ENCODE data around the gene GPC6. TPM values are rescaled to one million over a fixed set of nuclear protein-coding genes. Genes with fewer than 3 reads are reported as not detected.

GPC6 gene
- total RNA-seq, 2 donors from 2014 or later, result 3.4 to 5.3 TPM

DNA sequence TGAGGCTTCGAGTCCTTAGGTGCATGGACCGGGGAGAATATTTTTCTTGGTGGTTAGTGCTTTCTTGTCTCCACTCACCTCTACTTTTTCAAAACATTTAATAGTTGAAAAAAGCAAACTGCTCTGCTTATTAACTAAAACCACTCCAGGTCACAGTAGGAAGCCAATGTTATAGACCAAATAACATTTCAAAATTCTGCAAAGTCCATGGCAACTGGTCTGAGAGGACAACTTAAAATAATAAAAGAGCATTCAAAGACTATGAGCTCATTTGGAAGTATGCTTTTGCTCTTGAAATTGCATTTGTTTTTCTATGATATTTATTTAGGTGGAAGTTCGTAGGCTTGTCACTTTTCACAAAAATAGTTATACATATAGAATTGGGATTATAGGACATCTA lies 769.9 kb downstream of the GPC6 start:
- no peak for DNase-seq (ENCODE audit: low spot score)
- no peaks in the 10 kb centered on the region for H3K36me3 ChIP-seq
- no peaks in the 10 kb centered on the region for H3K4me1 ChIP-seq (replicated peaks)
- no peaks in the 10 kb centered on the region for H3K27me3 ChIP-seq (replicated peaks; ENCODE audit: insufficient read depth)
- WGBS, result 92% methylated on average over 3 of the region's 3 CpGs
- no peak overlapping the region for H3K4me3 ChIP-seq
- no peaks in the 10 kb centered on the region for H3K9me3 ChIP-seq
- intact Hi-C loops (cut with DNase I), result no loop called here
- no peak overlapping the region for H3K27ac ChIP-seq
- no peak for TF ChIP-seq POLR2A (IDR thresholded peaks at IDR 0.05)

DNA sequence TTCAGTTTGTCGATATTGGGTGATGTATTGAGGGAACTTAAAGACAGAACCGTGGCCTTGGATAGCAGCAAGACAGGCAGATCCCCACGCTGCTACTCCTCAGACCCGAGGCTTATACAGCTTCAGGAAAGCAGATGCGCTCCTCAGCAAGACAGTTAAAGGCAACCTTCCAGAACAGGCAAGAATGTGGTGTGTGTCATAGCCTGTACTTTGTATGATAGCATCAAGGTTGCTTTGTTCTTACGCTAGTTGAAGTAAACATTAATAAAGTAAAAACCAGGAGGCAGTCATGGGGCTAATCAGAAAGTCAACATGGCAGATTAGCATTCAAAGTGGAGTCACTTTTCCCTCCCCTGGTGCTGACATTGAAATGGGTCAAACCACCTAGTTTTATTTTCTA lies 779.7 kb downstream of the GPC6 start:
- no peaks in the 10 kb centered on the region for H3K4me1 ChIP-seq (replicated peaks)

GRCh38 chr13:94007072-94007471 lies 780.5 kb downstream of the GPC6 start:
- Histone ChIP-seq H3K4me3 (no peak overlapping the region), H3K27me3 (replicated peaks; ENCODE audit: insufficient read depth) (no peaks in the 10 kb centered on the region), H3K36me3 (no peaks in the 10 kb centered on the region), H3K4me1 (replicated peaks) (no peaks in the 10 kb centered on the region), H3K27ac (no peak overlapping the region), H3K9me3 (no peaks in the 10 kb centered on the region)
- intact Hi-C loops (cut with DNase I), result no loop called here
- no peak for TF ChIP-seq POLR2AphosphoS5 (IDR thresholded peaks at IDR 0.05)
- no peak for TF ChIP-seq POLR2A (IDR thresholded peaks at IDR 0.05)
- TF ChIP-seq, protein P1, sequence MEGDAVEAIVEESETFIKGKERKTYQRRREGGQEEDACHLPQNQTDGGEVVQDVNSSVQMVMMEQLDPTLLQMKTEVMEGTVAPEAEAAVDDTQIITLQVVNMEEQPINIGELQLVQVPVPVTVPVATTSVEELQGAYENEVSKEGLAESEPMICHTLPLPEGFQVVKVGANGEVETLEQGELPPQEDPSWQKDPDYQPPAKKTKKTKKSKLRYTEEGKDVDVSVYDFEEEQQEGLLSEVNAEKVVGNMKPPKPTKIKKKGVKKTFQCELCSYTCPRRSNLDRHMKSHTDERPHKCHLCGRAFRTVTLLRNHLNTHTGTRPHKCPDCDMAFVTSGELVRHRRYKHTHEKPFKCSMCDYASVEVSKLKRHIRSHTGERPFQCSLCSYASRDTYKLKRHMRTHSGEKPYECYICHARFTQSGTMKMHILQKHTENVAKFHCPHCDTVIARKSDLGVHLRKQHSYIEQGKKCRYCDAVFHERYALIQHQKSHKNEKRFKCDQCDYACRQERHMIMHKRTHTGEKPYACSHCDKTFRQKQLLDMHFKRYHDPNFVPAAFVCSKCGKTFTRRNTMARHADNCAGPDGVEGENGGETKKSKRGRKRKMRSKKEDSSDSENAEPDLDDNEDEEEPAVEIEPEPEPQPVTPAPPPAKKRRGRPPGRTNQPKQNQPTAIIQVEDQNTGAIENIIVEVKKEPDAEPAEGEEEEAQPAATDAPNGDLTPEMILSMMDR (IDR thresholded peaks at IDR 0.05), result no peak
- DNase-seq (ENCODE audit: low spot score), result no peak
- 96% methylated on average over 5 of the region's 5 CpGs for WGBS

More for the DNA sequence above, 779.7 kb downstream of the GPC6 start:
- TF ChIP-seq, protein P1 (IDR thresholded peaks at IDR 0.05), result no peak
- TF ChIP-seq POLR2A (IDR thresholded peaks at IDR 0.05), result no peak
- peak; percentile 27 for TF ChIP-seq POLR2AphosphoS5 (IDR thresholded peaks at IDR 0.05)
- Histone ChIP-seq H3K9me3 (no peaks in the 10 kb centered on the region), H3K27ac (no peak overlapping the region), H3K4me3 (no peak overlapping the region), H3K27me3 (replicated peaks; ENCODE audit: insufficient read depth) (no peaks in the 10 kb centered on the region), H3K36me3 (no peaks in the 10 kb centered on the region)
- intact Hi-C loops (cut with DNase I), result no loop called here
- 29% methylated on average over 6 of the region's 6 CpGs for WGBS
- DNase-seq (ENCODE audit: low spot score), result peak; percentile 5

DNA sequence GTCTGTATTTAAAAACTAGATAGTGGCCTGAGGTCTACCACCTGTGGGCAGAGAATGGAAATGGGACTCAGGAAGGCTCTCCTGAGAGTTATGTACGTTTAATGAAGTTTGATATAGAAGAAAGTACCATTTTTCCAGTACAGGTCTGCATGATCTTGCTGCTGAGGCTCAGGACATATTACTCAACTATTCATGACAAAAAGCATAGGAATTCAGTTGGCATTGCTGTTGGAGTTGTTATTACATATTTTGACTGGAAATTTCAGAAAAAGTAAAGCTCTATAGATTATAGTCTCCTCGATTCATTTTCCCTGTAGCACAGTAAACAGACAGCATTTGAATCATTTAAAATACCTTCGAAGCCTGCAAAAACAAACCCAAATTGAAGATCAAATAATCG lies 783.1 kb downstream of the GPC6 start:
- intact Hi-C loops (cut with DNase I), result no loop called here
- 69% methylated on average over 4 of the region's 4 CpGs for WGBS
- H3K27ac ChIP-seq, result no peak overlapping the region
- H3K4me3 ChIP-seq, result no peak overlapping the region
- no peaks in the 10 kb centered on the region for H3K36me3 ChIP-seq
- H3K27me3 ChIP-seq (replicated peaks; ENCODE audit: insufficient read depth), result no peaks in the 10 kb centered on the region
- no peaks in the 10 kb centered on the region for H3K9me3 ChIP-seq
- H3K4me1 ChIP-seq (replicated peaks), result no peaks in the 10 kb centered on the region
- TF ChIP-seq, protein P1 (IDR thresholded peaks at IDR 0.05), result no peak
- TF ChIP-seq POLR2AphosphoS5 (IDR thresholded peaks at IDR 0.05) (no peak), POLR2A (IDR thresholded peaks at IDR 0.05) (no peak)
- no peak for DNase-seq (ENCODE audit: low spot score)

GRCh38 chr13:94014461-94014860 lies 787.9 kb downstream of the GPC6 start:
- intact Hi-C loops (cut with DNase I), result no loop called here
- H3K4me1 ChIP-seq (replicated peaks), result no peaks in the 10 kb centered on the region
- 21% methylated on average over 2 of the region's 2 CpGs for WGBS

More at GRCh38 chr13:94014461-94014860, 787.9 kb downstream of the GPC6 start:
- Histone ChIP-seq H3K9me3 (no peaks in the 10 kb centered on the region), H3K36me3 (no peaks in the 10 kb centered on the region), H3K4me3 (no peak overlapping the region), H3K27ac (no peak overlapping the region), H3K27me3 (replicated peaks; ENCODE audit: insufficient read depth) (no peaks in the 10 kb centered on the region)
- no peak for DNase-seq (ENCODE audit: low spot score)
- TF ChIP-seq, protein P1 (IDR thresholded peaks at IDR 0.05), result no peak
- no peak for TF ChIP-seq POLR2A (IDR thresholded peaks at IDR 0.05)
- TF ChIP-seq POLR2AphosphoS5 (IDR thresholded peaks at IDR 0.05), result no peak
